Bronchial epithelial cell (primary cell): ENCODE results near the gene INO80. TPM values are rescaled to one million over a fixed set of nuclear protein-coding genes. Genes with fewer than 3 reads are reported as not detected.
A peak's percentile ranks its signal among the peaks of the same experiment; 100 is the strongest.

Source experiments
- DNase-seq: peaks from one replicate; pipeline ENCODE4 v3.0.0-alpha.2; 2010; ENCODE audit warnings: low read depth
- FAIRE-seq: peaks from 2 replicates; lab custom pipeline; 2011; peaks lifted over from hg19 to GRCh38; lab: Jason Lieb, UNC
- H3K27me3 ChIP-seq: 2 replicates; pipeline ENCODE4 v1.5.1; 2011; ENCODE audit warnings: low read length; ENCODE audit not compliant: control insufficient read depth, insufficient read depth
- H3K36me3 ChIP-seq: 2 replicates; pipeline ENCODE4 v1.5.1; 2011; ENCODE audit warnings: low read length; ENCODE audit not compliant: control insufficient read depth, insufficient read depth
- H3K4me3 ChIP-seq: 2 replicates; pipeline ENCODE4 v1.5.1; 2011; ENCODE audit warnings: mild to moderate bottlenecking, low read depth, low read length, control low read depth
- CTCF ChIP-seq: IDR thresholded peaks from 2 replicates; pipeline ENCODE4 v1.5.1; 2011; ENCODE audit warnings: mild to moderate bottlenecking, moderate library complexity, low read length, control low read depth, inconsistent platforms; ENCODE audit not compliant: insufficient read depth, severe bottlenecking
- total RNA-seq: library from RNA; depleted of rRNA; stranded (reverse); fragments of >200 nt; gene quantifications from 2 replicates; pipeline ENCODE4 v1.2.1, GENCODE V29; 2014

Gene INO80
- total RNA-seq, 1 donor from 2014 or later, result 23.7 TPM

GRCh38 chr15:41013691-41014414 is 102.2 kb downstream of the INO80 start:
- no peak for TF ChIP-seq CTCF
- FAIRE-seq, result no peak
- H3K27me3 ChIP-seq, result no peaks in the 10 kb centered on the region
- no peak overlapping the region for H3K4me3 ChIP-seq
- peaks cover 7% of the 10 kb centered on the region for H3K36me3 ChIP-seq
- DNase-seq, result peak; percentile 65

- no peak overlapping the region for H3K4me3 ChIP-seq
- DNase-seq (peak; percentile 27), FAIRE-seq (no peak)
- no peak for TF ChIP-seq CTCF
- H3K36me3 ChIP-seq, result peaks cover 4% of the 10 kb centered on the region
- no peaks in the 10 kb centered on the region for H3K27me3 ChIP-seq
These were observed 104.8 kb downstream of the INO80 start for GRCh38 chr15:41011055-41011815.

- Histone ChIP-seq H3K36me3 (peaks cover 1% of the 10 kb centered on the region), H3K27me3 (no peaks in the 10 kb centered on the region), H3K4me3 (no peak overlapping the region)
- DNase-seq (no peak), FAIRE-seq (no peak)
- TF ChIP-seq CTCF, result no peak
These were observed 105.7 kb downstream of the INO80 start for GRCh38 chr15:41010345-41010744.

- DNase-seq (no peak), FAIRE-seq (no peak)
- H3K4me3 ChIP-seq, result no peak overlapping the region
- peaks cover 4% of the 10 kb centered on the region for H3K36me3 ChIP-seq
- no peak for TF ChIP-seq CTCF
- no peaks in the 10 kb centered on the region for H3K27me3 ChIP-seq
These were observed 109.6 kb downstream of the INO80 start for GRCh38 chr15:41006479-41006878.

- no peaks in the 10 kb centered on the region for H3K27me3 ChIP-seq
- no peak overlapping the region for H3K4me3 ChIP-seq
- DNase-seq (no peak), FAIRE-seq (no peak)
- peaks cover 5% of the 10 kb centered on the region for H3K36me3 ChIP-seq
- TF ChIP-seq CTCF, result no peak
These were observed 111.6 kb downstream of the INO80 start for GRCh38 chr15:41004490-41004889.
